Bronchus fibroblast of lung (primary cell): Measurements from ENCODE around the gene TAB2. TPM values are rescaled to one million over a fixed set of nuclear protein-coding genes. Genes with fewer than 3 reads are reported as not detected.

Experiments used
- total RNA-seq: library from RNA; depleted of rRNA; stranded (reverse); fragments of >200 nt; gene quantifications from 2 replicates; pipeline ENCODE4 v1.2.3, GENCODE V29; 2015

TAB2 gene, protein sequence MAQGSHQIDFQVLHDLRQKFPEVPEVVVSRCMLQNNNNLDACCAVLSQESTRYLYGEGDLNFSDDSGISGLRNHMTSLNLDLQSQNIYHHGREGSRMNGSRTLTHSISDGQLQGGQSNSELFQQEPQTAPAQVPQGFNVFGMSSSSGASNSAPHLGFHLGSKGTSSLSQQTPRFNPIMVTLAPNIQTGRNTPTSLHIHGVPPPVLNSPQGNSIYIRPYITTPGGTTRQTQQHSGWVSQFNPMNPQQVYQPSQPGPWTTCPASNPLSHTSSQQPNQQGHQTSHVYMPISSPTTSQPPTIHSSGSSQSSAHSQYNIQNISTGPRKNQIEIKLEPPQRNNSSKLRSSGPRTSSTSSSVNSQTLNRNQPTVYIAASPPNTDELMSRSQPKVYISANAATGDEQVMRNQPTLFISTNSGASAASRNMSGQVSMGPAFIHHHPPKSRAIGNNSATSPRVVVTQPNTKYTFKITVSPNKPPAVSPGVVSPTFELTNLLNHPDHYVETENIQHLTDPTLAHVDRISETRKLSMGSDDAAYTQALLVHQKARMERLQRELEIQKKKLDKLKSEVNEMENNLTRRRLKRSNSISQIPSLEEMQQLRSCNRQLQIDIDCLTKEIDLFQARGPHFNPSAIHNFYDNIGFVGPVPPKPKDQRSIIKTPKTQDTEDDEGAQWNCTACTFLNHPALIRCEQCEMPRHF
- 13.8 and 15.5 TPM in 2 replicates for total RNA-seq

DNA sequence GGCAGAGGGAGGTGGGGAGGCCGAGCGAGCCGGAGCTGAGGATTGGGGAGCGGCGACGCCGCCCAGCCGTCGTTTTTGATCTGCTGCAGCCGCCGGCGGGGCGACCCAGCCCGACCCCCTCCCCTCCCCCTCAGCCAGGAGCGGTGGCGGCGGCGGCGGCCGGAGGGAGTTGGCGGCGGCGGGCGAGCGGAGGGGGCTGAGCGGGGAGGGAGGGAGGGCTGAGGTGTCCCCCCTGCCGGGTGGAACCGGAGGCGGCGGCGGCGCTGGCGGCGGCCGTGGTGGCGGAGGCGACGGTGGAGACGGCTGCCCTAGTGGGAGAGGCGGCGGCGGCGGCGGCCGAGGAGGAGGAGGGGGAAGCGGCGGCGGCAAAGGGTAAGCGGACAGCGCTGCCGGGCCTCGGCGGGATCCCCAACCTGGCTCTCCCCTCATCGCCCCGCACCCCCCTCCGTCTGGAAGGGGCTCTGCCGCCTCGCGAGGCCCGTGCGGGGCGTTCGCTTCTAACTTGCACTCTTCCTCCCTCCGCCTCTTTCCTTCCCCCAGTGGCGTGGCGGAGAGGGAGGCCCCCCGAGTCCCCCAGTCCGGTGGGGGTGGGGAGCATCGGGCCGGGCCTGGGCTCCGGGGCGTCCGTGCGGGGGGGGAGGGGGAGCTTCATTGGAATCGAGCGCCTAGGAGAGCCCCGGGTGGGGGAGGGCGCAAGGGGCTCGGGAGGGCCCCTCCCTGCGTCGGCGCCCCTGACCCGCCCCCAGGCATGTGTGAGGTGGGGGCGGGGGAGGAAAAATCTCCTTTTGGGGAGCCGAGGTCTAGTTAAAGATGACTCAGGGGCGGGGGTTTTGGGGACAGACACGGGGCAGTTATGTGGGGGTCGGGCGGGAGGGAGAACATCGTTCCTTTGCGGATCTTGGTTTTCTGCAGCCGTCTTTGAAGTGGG, at the start of gene TAB2:
Gene TAB2, plus strand, starts transcription at position 69 of the 928 bp plus-strand sequence. CDS start 52,286 bp downstream, outside the sequence.

DNA sequence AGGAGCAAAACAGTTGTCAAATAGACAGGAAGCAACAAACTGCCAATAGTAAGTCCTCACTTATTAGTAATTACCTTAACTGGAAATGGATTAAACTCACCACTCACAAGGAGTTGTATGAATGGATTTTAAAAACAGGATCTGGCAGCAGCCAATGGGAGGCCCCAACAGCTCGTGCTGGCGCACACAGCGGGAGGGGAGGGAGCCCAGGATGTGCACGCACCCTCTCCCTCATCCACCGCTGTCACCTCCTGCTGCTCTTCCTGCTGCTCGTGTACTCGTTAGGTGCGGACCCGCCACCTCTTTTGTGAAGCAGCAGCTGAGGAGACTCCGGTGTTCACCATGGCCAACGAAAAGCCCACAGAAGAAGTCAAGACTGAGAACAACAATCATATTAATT, 82.5 kb downstream of the TAB2 start, which contains the start of gene SUMO4:
Gene SUMO4, plus strand, starts transcription at position 213 of the 400 bp plus-strand sequence. Its CDS starts 130 bp downstream, at position 343.

Other genes starting within 250 kb of the TAB2 start
- 0.67 TPM in 1 of 2 replicates, not detected in the other for gene SUMO4, start 82.5 kb downstream of the TAB2 start, total RNA-seq
- under 0.01 and 0.17 TPM in 2 replicates for gene ZC3H12D, start 167.3 kb downstream of the TAB2 start, total RNA-seq
- 12.6 and 19.5 TPM in 2 replicates for gene PPIL4, start 228.3 kb downstream of the TAB2 start, total RNA-seq
- 21.4 and 25.2 TPM in 2 replicates for gene GINM1, start 248.7 kb downstream of the TAB2 start, total RNA-seq